HEK293 (cell line): ENCODE results near the gene ADRA2C.

ENCODE experiments used
- CTCF ChIA-PET: fragments of 350-600 bp; formaldehyde crosslinking; extraction: SDS; loops from one replicate; lab custom pipeline; 2021; ENCODE audit warnings: antibody characterized with exemption; lab: Yijun Ruan, JAX
- POLR2A ChIA-PET: fragments of 300-600 bp; formaldehyde crosslinking; extraction: SDS; loops from one replicate; lab custom pipeline; 2020; ENCODE audit warnings: antibody characterized with exemption, inconsistent platforms; lab: Yijun Ruan, JAX
- H3K27ac ChIP-seq: fragments of 200-500 bp; sonication (Bioruptor generic); 2 replicates; pipeline ENCODE4 v1.5.1; 2014; ENCODE audit warnings: low read depth, low read length, control low read depth, inconsistent platforms; ENCODE audit errors: extremely low read depth
- H3K36me3 ChIP-seq, 2 experiments: fragments of 200-500 bp in 1 of 2; sonication (Bioruptor generic) in 1 of 2; 1 replicate in 1 of 2; 2 replicates in 1 of 2; pipeline ENCODE4 v1.5.1; 2014 to 2017; ENCODE audit warnings: inconsistent platforms in 2 of 2, low read length in 2 of 2; ENCODE audit not compliant: control insufficient read depth in 2 of 2, insufficient read depth in 1 of 2
- H3K4me1 ChIP-seq: fragments of 200-500 bp; sonication (Bioruptor generic); 2 replicates; pipeline ENCODE4 v1.5.1; 2014; ENCODE audit warnings: mild to moderate bottlenecking, low read length, inconsistent platforms; ENCODE audit not compliant: control insufficient read depth, insufficient read depth
- H3K4me3 ChIP-seq: 2 replicates; pipeline ENCODE4 v1.5.1; 2011; ENCODE audit warnings: low read depth, mild to moderate bottlenecking, control low read depth, low read length, moderate library complexity
- H3K9me3 ChIP-seq: fragments of 200-500 bp; sonication (Bioruptor generic); 2 replicates; pipeline ENCODE4 v1.5.1; 2014; ENCODE audit warnings: low read depth, low read length, inconsistent platforms; ENCODE audit not compliant: control insufficient read depth, insufficient read depth
- KLF1 ChIP-seq: fragments of 450-650 bp; formaldehyde crosslinking; IDR thresholded peaks from 2 replicates; pipeline ENCODE4 v1.5.1; 2016; ENCODE audit warnings: missing biosample characterization, missing genetic modification characterization
- OSR2 ChIP-seq: fragments of 450-650 bp; formaldehyde crosslinking; IDR thresholded peaks from 2 replicates; pipeline ENCODE4 v1.5.1; 2016; ENCODE audit warnings: missing biosample characterization, missing genetic modification characterization
- SCRT2 ChIP-seq: fragments of 450-650 bp; formaldehyde crosslinking; IDR thresholded peaks from 2 replicates; pipeline ENCODE4 v1.5.1; 2016; ENCODE audit warnings: missing biosample characterization, missing genetic modification characterization
- SP3 ChIP-seq: fragments of 450-650 bp; formaldehyde crosslinking; IDR thresholded peaks from 2 replicates; pipeline ENCODE4 v1.5.1; 2016; ENCODE audit warnings: missing biosample characterization, missing genetic modification characterization
- YY2 ChIP-seq: fragments of 450-650 bp; formaldehyde crosslinking; IDR thresholded peaks from 2 replicates; pipeline ENCODE4 v1.5.1; 2016; ENCODE audit warnings: missing biosample characterization, missing genetic modification characterization
- ZBTB7A ChIP-seq: fragments of 450-650 bp; formaldehyde crosslinking; IDR thresholded peaks from 2 replicates; pipeline ENCODE4 v1.5.1; 2016; ENCODE audit warnings: low read depth, missing biosample characterization, missing genetic modification characterization
- ZFHX2 ChIP-seq: fragments of 450-650 bp; formaldehyde crosslinking; conservative IDR thresholded peaks from 2 replicates; pipeline ENCODE4 v1.5.1; 2016; ENCODE audit warnings: missing biosample characterization, missing genetic modification characterization
- ZNF202 ChIP-seq: fragments of 450-650 bp; formaldehyde crosslinking; IDR thresholded peaks from 2 replicates; pipeline ENCODE4 v1.5.1; 2016; ENCODE audit warnings: missing biosample characterization, missing genetic modification characterization, borderline replicate concordance
- ZNF211 ChIP-seq: fragments of 450-650 bp; formaldehyde crosslinking; IDR thresholded peaks from 2 replicates; pipeline ENCODE4 v1.5.1; 2016; ENCODE audit warnings: low read depth, missing biosample characterization, missing genetic modification characterization
- ZNF221 ChIP-seq: fragments of 450-650 bp; formaldehyde crosslinking; IDR thresholded peaks from 2 replicates; pipeline ENCODE4 v1.5.1; 2017; ENCODE audit warnings: missing biosample characterization, missing genetic modification characterization, borderline replicate concordance
- ZNF23 ChIP-seq: fragments of 450-650 bp; formaldehyde crosslinking; IDR thresholded peaks from 2 replicates; pipeline ENCODE4 v1.5.1; 2016; ENCODE audit warnings: missing biosample characterization, missing genetic modification characterization, borderline replicate concordance
- ZNF266 ChIP-seq: fragments of 450-650 bp; formaldehyde crosslinking; IDR thresholded peaks from 2 replicates; pipeline ENCODE4 v1.5.1; 2016; ENCODE audit warnings: missing biosample characterization, missing genetic modification characterization, low read depth
- ZNF341 ChIP-seq: fragments of 450-650 bp; formaldehyde crosslinking; IDR thresholded peaks from 2 replicates; pipeline ENCODE4; 2016; ENCODE audit warnings: low read depth, missing biosample characterization, missing genetic modification characterization
- ZNF350 ChIP-seq: fragments of 450-650 bp; formaldehyde crosslinking; IDR thresholded peaks from 2 replicates; pipeline ENCODE4 v1.5.0; 2017; ENCODE audit warnings: missing biosample characterization, mild to moderate bottlenecking, missing genetic modification characterization
- ZNF423 ChIP-seq: fragments of 450-650 bp; formaldehyde crosslinking; IDR thresholded peaks from 2 replicates; pipeline ENCODE4 v1.5.1; 2016; ENCODE audit warnings: missing biosample characterization, missing genetic modification characterization
- ZNF510 ChIP-seq: fragments of 450-650 bp; formaldehyde crosslinking; IDR thresholded peaks from 2 replicates; pipeline ENCODE4 v1.5.1; 2018; ENCODE audit warnings: mild to moderate bottlenecking, missing genetic modification characterization, missing biosample characterization; ENCODE audit not compliant: insufficient replicate concordance
- ZNF610 ChIP-seq: fragments of 450-650 bp; formaldehyde crosslinking; IDR thresholded peaks from 2 replicates; pipeline ENCODE4 v1.5.1; 2016; ENCODE audit warnings: missing biosample characterization, missing genetic modification characterization, borderline replicate concordance
- ZNF654 ChIP-seq: fragments of 450-650 bp; formaldehyde crosslinking; IDR thresholded peaks from 2 replicates; pipeline ENCODE4 v1.5.1; 2016; ENCODE audit warnings: low read depth, missing biosample characterization, missing genetic modification characterization
- ZNF660 ChIP-seq: fragments of 450-650 bp; IDR thresholded peaks from 2 replicates; pipeline ENCODE4 v1.5.1; 2018; ENCODE audit warnings: missing biosample characterization, mild to moderate bottlenecking, missing genetic modification characterization
- ZNF664 ChIP-seq: fragments of 450-650 bp; formaldehyde crosslinking; IDR thresholded peaks from 2 replicates; pipeline ENCODE4 v1.5.1; 2016; ENCODE audit warnings: missing biosample characterization, missing genetic modification characterization
- ZNF677 ChIP-seq: fragments of 450-650 bp; IDR thresholded peaks from 2 replicates; pipeline ENCODE4 v1.5.0; 2018; ENCODE audit warnings: missing biosample characterization, mild to moderate bottlenecking, missing genetic modification characterization, moderate library complexity
- ZNF776 ChIP-seq: fragments of 450-650 bp; formaldehyde crosslinking; IDR thresholded peaks from 2 replicates; pipeline ENCODE4 v1.5.0; 2017; ENCODE audit warnings: missing biosample characterization, missing genetic modification characterization, borderline replicate concordance
- ZNF843 ChIP-seq: fragments of 450-650 bp; formaldehyde crosslinking; IDR thresholded peaks from 2 replicates; pipeline ENCODE4 v1.5.1; 2016; ENCODE audit warnings: missing biosample characterization, missing genetic modification characterization
- ZSCAN16 ChIP-seq: fragments of 450-650 bp; formaldehyde crosslinking; IDR thresholded peaks from 2 replicates; pipeline ENCODE4 v1.5.1; 2016; ENCODE audit warnings: missing biosample characterization, missing genetic modification characterization
- TF ChIP-seq, protein P1 (sequence below): fragments of 450-650 bp; formaldehyde crosslinking; IDR thresholded peaks from 2 replicates; pipeline ENCODE4 v1.5.1; 2016; ENCODE audit warnings: missing biosample characterization, missing genetic modification characterization, low read depth
- TF ChIP-seq, protein P2 (sequence below): fragments of 450-650 bp; formaldehyde crosslinking; IDR thresholded peaks from 2 replicates; pipeline ENCODE4 v1.5.1; 2016; ENCODE audit warnings: missing biosample characterization, missing genetic modification characterization, borderline replicate concordance
- TF ChIP-seq, protein P3 (sequence below): fragments of 450-650 bp; formaldehyde crosslinking; IDR thresholded peaks from 2 replicates; pipeline ENCODE4 v1.5.1; 2016; ENCODE audit warnings: missing biosample characterization, missing genetic modification characterization

ADRA2C gene

DNA sequence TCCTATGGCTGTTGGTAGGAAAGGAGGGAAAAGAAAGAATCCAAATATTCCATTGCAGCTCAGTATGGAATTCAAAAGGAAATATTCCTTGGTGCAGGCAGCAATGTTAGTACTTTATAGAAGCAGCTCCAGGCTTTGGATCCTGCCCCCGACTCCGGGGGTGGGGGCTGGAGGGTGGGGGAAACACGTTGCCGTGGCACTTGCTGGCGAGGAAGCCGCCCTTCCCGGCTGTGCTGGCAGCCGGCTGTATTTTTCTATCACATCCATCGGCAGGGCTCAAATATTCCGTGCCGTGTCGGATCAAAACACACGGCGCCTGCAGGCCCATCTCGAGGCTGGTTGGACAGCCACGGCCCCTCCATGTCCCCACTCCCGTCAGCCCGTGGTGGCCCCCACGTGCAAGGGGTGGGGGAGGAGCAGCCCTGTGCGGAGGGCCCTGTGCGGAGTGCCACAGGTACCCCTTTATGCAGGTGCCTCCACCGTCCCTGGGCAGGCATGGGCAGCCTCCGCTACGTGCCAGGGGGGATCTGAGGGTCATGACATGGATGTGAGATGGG is 5.8 kb downstream of the ADRA2C start:
- ChIA-PET POLR2A (no interaction called here), CTCF (no interaction called here)
- no peak overlapping the region for H3K27ac ChIP-seq
- H3K4me1 ChIP-seq = no peaks in the 10 kb centered on the region
- no peaks in the 10 kb centered on the region for H3K9me3 ChIP-seq
- no peak for TF ChIP-seq ZNF221 (tag by site-specific recombination)
- no peak for TF ChIP-seq KLF1 (tag by site-specific recombination)
- TF ChIP-seq ZNF654 = no peak
- no peak for TF ChIP-seq ZFHX2 (tag by site-specific recombination)
- TF ChIP-seq SCRT2 (tag by site-specific recombination) = no peak
- no peak for TF ChIP-seq YY2 (tag by site-specific recombination)
- TF ChIP-seq ZNF23 (tag by site-specific recombination) = no peak
- TF ChIP-seq ZNF202 (tag by site-specific recombination) = no peak
- TF ChIP-seq OSR2 = no peak
- no peak for TF ChIP-seq ZNF341 (tag by site-specific recombination)
- no peak for TF ChIP-seq ZNF660 (tag by site-specific recombination)
- TF ChIP-seq ZSCAN16 (tag by site-specific recombination) = no peak
- TF ChIP-seq ZNF776 (tag by site-specific recombination) = no peak
- TF ChIP-seq, protein P1, sequence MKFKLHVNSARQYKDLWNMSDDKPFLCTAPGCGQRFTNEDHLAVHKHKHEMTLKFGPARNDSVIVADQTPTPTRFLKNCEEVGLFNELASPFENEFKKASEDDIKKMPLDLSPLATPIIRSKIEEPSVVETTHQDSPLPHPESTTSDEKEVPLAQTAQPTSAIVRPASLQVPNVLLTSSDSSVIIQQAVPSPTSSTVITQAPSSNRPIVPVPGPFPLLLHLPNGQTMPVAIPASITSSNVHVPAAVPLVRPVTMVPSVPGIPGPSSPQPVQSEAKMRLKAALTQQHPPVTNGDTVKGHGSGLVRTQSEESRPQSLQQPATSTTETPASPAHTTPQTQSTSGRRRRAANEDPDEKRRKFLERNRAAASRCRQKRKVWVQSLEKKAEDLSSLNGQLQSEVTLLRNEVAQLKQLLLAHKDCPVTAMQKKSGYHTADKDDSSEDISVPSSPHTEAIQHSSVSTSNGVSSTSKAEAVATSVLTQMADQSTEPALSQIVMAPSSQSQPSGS (tag by site-specific recombination) = no peak
- no peak for TF ChIP-seq ZNF610 (tag by site-specific recombination)
- no peak overlapping the region for H3K4me3 ChIP-seq
- H3K36me3 ChIP-seq = no peaks in the 10 kb centered on the region

DNA sequence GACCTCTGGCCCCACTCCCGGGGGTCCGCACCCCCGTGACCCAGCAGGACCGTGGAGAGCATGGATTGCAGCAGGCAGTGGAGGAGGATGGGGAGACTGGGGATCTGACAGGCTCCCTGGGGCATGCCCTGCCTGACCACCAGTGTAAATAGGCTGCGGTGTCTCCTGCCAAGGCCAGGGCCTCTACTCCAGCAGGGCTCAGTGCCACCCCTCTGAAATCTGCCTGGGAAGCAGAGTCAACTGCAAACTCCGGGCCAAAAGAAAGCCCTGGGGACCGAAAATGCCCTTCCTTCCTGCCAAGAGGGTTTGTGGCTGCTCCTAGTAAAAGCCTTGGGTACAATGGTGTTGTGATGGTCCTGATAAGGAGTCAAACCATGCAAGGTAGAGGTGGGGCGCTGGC is 6.4 kb downstream of the ADRA2C start:
- CTCF ChIA-PET = no interaction called here
- no peaks in the 10 kb centered on the region for H3K4me1 ChIP-seq

More for the DNA sequence above, 6.4 kb downstream of the ADRA2C start:
- H3K27ac ChIP-seq = no peak overlapping the region
- no peak overlapping the region for H3K4me3 ChIP-seq
- TF ChIP-seq, protein P2, sequence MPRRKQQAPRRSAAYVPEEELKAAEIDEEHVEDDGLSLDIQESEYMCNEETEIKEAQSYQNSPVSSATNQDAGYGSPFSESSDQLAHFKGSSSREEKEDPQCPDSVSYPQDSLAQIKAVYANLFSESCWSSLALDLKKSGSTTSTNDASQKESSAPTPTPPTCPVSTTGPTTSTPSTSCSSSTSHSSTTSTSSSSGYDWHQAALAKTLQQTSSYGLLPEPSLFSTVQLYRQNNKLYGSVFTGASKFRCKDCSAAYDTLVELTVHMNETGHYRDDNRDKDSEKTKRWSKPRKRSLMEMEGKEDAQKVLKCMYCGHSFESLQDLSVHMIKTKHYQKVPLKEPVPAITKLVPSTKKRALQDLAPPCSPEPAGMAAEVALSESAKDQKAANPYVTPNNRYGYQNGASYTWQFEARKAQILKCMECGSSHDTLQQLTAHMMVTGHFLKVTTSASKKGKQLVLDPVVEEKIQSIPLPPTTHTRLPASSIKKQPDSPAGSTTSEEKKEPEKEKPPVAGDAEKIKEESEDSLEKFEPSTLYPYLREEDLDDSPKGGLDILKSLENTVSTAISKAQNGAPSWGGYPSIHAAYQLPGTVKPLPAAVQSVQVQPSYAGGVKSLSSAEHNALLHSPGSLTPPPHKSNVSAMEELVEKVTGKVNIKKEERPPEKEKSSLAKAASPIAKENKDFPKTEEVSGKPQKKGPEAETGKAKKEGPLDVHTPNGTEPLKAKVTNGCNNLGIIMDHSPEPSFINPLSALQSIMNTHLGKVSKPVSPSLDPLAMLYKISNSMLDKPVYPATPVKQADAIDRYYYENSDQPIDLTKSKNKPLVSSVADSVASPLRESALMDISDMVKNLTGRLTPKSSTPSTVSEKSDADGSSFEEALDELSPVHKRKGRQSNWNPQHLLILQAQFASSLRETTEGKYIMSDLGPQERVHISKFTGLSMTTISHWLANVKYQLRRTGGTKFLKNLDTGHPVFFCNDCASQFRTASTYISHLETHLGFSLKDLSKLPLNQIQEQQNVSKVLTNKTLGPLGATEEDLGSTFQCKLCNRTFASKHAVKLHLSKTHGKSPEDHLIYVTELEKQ (tag by site-specific recombination) = no peak
- TF ChIP-seq ZNF677 (no peak), ZNF211 (tag by site-specific recombination) (no peak), ZNF423 (no peak), ZNF350 (no peak), ZNF843 (tag by site-specific recombination) (no peak), ZNF510 (tag by site-specific recombination) (no peak), ZFHX2 (tag by site-specific recombination) (no peak), ZNF664 (tag by site-specific recombination) (no peak), ZBTB7A (tag by site-specific recombination) (no peak), ZNF266 (no peak), SP3 (tag by site-specific recombination) (no peak)
- TF ChIP-seq, protein P3, sequence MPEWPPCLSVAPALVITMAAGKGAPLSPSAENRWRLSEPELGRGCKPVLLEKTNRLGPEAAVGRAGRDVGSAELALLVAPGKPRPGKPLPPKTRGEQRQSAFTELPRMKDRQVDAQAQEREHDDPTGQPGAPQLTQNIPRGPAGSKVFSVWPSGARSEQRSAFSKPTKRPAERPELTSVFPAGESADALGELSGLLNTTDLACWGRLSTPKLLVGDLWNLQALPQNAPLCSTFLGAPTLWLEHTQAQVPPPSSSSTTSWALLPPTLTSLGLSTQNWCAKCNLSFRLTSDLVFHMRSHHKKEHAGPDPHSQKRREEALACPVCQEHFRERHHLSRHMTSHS = no peak
- no peaks in the 10 kb centered on the region for H3K9me3 ChIP-seq
- no peaks in the 10 kb centered on the region for H3K36me3 ChIP-seq
- POLR2A ChIA-PET = no interaction called here
